Fibroblast of villous mesenchyme (primary cell): ENCODE measurements around the gene SERGEF. TPM values are rescaled to one million over a fixed set of nuclear protein-coding genes. Genes with fewer than 3 reads are reported as not detected.

Experiments
- DNase-seq: peaks from one replicate; pipeline ENCODE4 v3.0.0-alpha.2; 2010; ENCODE audit warnings: low read depth
- H3K4me3 ChIP-seq: 2 replicates; pipeline ENCODE4 v1.5.1; 2011; ENCODE audit warnings: low read depth, mild to moderate bottlenecking, low read length
- total RNA-seq: library from RNA; depleted of rRNA; stranded (reverse); fragments of >200 nt; gene quantifications from 2 replicates; pipeline ENCODE4 v1.2.3, GENCODE V29; 2012
- TF ChIP-seq, protein P1 (sequence below): IDR thresholded peaks from 2 replicates; pipeline ENCODE4 v1.5.1; 2012; ENCODE audit warnings: low read depth, mild to moderate bottlenecking, low read length; ENCODE audit not compliant: insufficient read depth

SERGEF gene
- total RNA-seq, 1 donor = 21.2 TPM

DNA sequence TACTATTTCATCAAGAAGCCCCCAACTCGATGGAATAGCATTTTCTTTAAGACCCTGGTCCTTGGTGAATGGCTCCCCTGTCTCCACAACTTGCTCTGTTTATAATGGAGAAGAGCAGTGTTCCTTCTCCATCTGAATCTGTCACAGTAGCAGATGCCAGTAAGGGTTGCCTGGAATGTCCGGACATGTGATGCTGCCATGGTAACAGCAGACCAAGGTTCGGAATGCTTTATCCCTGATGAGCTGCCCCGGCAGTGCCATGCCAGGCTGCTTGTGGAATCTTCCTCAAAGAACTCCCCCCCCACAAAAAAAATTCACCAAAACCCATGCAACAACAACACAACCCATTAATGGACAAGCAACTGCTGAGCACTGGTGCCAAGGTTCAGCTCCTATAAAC, 205.8 kb downstream of the SERGEF start:
- TF ChIP-seq, protein P1, sequence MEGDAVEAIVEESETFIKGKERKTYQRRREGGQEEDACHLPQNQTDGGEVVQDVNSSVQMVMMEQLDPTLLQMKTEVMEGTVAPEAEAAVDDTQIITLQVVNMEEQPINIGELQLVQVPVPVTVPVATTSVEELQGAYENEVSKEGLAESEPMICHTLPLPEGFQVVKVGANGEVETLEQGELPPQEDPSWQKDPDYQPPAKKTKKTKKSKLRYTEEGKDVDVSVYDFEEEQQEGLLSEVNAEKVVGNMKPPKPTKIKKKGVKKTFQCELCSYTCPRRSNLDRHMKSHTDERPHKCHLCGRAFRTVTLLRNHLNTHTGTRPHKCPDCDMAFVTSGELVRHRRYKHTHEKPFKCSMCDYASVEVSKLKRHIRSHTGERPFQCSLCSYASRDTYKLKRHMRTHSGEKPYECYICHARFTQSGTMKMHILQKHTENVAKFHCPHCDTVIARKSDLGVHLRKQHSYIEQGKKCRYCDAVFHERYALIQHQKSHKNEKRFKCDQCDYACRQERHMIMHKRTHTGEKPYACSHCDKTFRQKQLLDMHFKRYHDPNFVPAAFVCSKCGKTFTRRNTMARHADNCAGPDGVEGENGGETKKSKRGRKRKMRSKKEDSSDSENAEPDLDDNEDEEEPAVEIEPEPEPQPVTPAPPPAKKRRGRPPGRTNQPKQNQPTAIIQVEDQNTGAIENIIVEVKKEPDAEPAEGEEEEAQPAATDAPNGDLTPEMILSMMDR = no peak
- H3K4me3 ChIP-seq = no peak overlapping the region
- DNase-seq = no peak

DNA sequence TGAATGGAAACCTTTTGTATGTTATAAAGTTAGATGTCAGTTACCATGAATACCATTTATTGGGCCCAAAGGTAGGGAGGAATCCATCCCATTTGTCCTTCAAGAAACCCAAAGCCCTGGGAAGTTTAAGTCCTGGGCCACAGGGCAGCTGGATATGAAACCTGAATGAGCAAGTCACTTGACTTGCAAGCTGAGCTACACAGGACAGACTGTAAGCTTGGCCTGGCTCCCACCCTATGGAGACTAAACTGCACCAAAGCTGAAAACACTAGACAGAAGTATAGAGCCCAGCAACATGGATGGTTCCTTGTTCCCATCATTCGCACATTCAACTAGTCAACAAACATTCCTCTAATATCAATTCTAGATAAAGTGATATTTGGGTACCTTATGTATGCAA, 207.0 kb downstream of the SERGEF start:
- TF ChIP-seq, protein P1 = no peak
- no peak for DNase-seq
- H3K4me3 ChIP-seq = no peak overlapping the region

DNA sequence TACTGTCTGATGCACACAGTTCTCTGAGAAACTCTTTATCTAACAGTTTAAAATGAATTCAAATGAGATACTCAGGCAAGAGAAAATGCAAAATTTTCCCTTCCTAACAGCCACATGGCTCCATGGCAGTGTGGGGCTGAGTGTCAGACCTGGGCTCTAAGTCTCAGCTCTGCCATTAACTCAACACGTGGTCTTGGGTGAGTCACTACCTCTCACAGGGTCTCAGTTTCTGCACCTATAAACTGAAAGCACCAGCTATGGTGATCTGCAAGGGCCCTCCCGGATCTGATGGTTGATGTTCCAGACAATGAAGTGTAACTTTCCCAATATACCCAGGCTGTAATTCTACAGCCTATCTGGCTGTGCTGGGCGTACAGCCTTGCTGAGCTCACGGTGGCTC, 207.8 kb downstream of the SERGEF start:
- H3K4me3 ChIP-seq = no peak overlapping the region
- TF ChIP-seq, protein P1 = no peak
- no peak for DNase-seq

DNA sequence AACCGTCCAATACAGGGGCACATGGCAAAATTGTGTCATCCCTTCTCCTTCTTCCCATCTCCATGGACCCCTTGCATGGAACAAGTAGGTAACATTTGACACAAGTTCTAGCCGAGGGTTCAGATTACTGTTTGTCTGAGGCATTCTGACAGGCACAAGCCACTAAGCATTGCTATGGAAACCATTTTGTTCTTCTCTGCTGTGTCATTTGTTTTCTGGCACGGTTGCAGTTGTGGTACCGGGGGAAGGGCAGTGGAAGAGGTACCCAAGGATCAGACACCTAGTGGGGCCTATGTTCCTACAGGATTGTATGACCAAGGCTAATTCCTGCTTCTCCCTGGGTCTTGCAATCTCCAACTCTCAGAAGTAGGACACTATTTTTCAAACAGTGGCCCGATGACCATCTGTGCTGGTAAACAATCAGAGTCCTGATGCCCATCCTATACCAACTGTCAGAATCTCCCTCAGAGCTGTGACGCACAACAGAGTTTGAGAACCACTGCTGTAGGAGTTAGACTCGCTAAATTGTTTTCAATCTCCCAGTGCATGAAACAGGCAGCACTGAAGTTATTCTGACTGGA, 209.0 kb downstream of the SERGEF start:
- no peak overlapping the region for H3K4me3 ChIP-seq
- DNase-seq = no peak
- TF ChIP-seq, protein P1 = no peak

DNA sequence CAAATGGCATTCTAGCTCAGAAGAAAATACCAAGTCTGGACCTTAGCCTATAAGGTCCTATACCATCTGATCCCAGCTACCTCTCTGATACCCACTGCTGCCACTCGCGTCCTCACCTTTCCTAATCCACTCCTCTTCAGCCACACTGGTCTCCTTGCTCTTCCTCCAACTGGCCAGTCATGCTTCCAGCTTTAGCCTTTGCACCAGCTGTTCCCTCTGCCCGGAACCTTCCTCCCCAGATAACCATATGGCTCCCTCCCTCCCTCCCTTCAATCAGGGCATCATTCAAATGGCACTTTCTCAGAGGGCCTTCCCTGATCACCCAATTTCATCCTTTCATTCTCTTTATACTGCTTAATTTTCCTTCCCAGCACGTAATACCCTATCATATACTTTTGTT, 210.4 kb downstream of the SERGEF start:
- H3K4me3 ChIP-seq = no peak overlapping the region
- DNase-seq = no peak
- TF ChIP-seq, protein P1 = no peak

DNA sequence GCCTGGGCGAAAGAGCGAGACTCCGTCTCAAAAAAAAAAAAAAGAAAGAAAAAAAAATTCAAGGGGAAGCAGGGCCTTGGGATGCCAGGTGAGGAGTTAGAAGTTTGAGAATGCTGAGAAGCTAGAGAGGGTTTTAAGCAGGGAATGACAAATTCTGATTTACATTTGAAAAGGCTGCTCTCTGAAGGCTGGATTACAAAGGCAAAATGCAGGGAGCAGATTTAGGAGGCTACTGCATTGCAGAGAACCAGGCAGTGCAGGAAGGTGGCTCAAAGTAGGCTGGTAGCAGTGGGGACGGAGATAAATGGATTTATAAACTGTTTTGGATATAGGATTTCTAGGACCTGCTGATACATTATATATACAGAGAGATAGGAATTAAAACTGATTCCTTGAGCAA, 211.7 kb downstream of the SERGEF start:
- DNase-seq = no peak
- TF ChIP-seq, protein P1 = no peak
- no peak overlapping the region for H3K4me3 ChIP-seq

DNA sequence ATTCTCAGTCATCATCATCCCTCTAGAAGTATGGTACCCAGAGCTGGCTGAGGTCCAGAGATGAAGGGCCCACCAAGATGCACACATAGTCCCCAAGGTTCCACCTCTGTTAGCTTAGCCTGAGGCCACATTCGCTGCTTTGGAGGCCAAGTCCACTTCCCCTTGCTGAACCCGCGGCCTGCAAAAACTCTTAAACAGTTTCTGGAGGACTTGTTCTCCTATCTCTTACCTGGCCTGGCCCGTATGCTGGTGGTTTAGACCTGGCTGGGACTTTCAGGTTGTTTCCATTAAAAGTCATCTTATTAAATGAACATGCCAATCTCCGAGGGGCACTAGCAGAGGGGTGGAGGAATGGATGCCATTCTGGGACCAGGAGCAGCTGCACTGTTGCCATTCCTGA, 213.7 kb downstream of the SERGEF start:
- TF ChIP-seq, protein P1 = no peak
- H3K4me3 ChIP-seq = no peak overlapping the region
- DNase-seq = no peak
